ENCODE measurements around the gene TAB2. TPM values are rescaled to one million over a fixed set of nuclear protein-coding genes. Genes with fewer than 3 reads are reported as not detected.

TAB2 gene
- total RNA-seq, 4 donors from 2014 or later = 59.2 to 121 (median 83.8) TPM

- TF ChIP-seq CTCF (IDR thresholded peaks at IDR 0.05; ENCODE audit: low read depth) = no peak
Observed at GRCh38 chr6:149410557-149410956, 93.0 kb downstream of the TAB2 start.

GRCh38 chr6:149414009-149414408 lies 96.5 kb downstream of the TAB2 start:
- TF ChIP-seq CTCF (IDR thresholded peaks at IDR 0.05; ENCODE audit: low read depth) = no peak

- no peak for TF ChIP-seq CTCF (IDR thresholded peaks at IDR 0.05; ENCODE audit: low read depth)
Observed at GRCh38 chr6:149414821-149415220, 97.3 kb downstream of the TAB2 start.

- no peak for TF ChIP-seq CTCF (IDR thresholded peaks at IDR 0.05; ENCODE audit: low read depth)
Observed at GRCh38 chr6:149419696-149420404, 102.3 kb downstream of the TAB2 start.

GRCh38 chr6:149421132-149421531 lies 103.6 kb downstream of the TAB2 start:
- no peak for TF ChIP-seq CTCF (IDR thresholded peaks at IDR 0.05; ENCODE audit: low read depth)

- TF ChIP-seq CTCF (IDR thresholded peaks at IDR 0.05; ENCODE audit: low read depth) = no peak
Observed at GRCh38 chr6:149422581-149422980, 105.1 kb downstream of the TAB2 start.

GRCh38 chr6:149423964-149424440 lies 106.5 kb downstream of the TAB2 start:
- no peak for TF ChIP-seq CTCF (IDR thresholded peaks at IDR 0.05; ENCODE audit: low read depth)
